ENCODE data around the gene CATSPERE.
"Not testable (repeated sequence)": the region's sequence is repeated elsewhere in the genome, so short reads cannot be mapped to it uniquely, and the experiment has no call there.

Gene CATSPERE

DNA sequence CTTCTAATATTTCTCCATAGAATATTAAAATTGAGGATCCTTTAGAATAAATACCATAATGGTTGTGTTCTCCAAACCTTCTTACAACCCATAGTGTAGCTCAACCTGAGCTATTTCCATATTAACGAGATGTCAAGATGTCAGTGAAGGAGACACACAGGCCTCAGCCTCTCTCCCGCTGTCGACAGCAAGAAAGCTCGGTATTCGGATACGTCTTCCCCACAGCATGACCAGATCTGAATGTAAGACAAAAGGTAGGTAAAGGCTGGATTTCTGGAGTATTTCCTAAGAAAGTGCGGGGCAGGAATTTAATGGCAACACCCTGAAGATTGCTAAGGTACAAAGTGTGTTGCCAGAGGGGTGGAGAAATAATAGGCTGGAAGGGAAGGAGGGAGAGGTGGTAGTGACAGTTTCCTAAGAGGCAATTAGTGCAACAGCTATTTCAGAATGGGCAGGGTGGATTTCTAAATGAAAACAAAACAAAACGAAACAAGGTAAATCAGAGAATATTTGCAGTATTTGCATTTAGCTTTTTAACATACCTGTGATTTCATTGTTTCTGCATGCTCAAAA lies 11.1 kb upstream of the CATSPERE start:
- no peak for DNase-seq

DNA sequence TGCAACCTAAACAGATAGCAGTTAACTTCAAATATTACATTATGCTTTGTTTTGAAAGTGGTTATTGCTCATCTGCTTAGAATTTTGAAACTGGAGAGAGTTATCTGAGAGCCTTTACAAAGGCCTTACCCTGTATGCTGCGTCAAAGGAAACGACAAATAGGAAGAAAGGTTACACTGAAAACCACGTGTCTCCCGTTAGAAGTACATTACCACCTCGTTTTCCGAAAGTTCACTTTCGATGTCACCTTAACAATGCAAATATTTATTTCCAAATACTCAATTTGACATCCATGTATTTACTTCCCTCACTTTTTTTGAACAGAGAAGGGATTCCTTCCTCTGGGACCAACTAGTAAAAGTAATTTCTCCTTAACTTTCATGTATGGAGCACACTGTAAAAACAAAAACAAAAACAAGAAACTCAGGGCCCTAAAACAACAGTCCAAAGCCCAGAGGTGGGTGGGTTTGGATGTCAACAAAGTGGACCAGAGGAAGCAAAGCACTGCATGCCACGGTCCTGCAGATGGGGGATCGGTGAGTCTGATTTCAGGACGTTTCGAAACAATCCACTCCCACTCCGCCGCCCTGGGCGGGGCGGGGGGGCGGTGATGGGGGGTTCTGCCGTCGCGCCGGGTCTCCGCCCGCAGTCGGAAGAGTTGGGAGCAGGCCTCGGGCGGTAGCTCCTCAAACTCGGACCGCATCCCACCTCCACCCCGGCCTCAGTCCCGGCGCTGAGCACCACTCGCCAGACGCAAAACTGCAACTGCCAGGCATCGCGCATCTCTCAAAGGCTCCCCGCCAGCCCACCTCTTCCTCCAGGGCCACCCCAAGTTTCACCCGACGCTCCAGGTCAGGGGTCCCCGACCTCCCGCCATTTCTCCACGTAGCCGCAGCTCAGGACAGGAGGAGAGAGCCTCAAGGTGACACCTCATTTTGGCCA lies 10.2 kb upstream of the CATSPERE start:
- DNase-seq: peak; percentile 41

DNA sequence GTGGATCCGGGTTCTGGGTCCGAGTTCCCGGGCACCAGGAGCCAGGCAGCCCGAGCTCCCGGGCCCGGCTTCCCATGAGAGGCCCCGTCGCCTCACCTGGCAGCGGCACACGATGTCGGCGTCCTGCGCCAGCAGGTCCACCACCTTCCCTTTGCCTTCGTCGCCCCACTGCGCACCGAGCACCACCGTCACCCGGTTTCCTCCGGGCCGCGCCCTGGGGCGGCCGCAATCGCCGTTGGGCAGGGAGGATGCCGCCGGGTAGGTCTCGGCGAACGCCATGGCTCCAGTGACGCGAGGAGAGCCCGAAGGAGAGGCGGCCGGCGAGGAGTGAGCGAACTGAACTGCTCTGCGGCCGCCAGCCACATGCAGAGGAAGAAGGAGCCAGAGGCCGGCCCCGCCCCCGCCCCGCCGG lies 9.5 kb upstream of the CATSPERE start, which contains the start of gene ADSS2:
ADSS2 (minus strand) TSS at position 371 of the 412 bp plus-strand sequence; CDS start at position 279, 92 bp downstream.
- DNase-seq: no peak

DNA sequence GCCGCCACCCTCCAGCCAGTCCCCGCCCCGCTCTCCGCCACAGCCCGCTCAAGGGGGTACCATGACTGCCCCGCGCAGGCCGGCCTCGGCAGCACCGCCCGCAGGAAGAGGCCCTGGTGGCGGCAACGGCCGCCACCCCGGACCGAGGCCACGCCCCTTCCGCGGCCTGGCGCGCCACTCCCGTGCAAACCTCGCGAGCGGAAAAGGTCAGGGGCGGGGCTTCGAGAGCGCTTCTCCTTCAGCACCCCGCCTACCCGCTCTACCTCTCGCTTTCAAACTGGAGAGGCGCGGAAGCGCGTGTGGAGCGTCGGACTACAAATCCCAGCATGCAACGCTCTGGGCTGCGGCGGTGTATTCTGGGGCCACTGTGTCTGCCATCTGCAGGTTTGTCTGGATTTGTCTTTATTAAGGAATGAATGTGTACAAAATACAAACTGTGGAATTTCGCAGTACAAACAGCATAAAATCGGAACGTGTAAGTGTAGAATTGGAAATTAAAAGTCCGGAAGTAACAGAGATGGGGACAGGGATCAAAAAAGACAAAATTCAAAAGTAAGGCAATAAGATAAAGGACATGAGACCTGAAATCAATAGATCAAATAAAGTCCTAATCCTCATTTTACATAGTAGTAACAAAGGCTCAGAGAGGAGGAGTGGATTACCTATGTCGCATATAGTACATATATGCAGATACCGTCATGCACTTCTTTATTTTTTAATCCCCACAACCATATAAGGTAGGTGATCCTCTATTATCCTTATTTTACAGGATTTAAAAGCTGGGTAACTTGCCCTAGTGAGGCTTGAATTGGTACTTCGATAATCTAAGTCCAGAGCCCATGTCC lies 8.9 kb upstream of the CATSPERE start:
- peak; percentile 97 for DNase-seq

DNA sequence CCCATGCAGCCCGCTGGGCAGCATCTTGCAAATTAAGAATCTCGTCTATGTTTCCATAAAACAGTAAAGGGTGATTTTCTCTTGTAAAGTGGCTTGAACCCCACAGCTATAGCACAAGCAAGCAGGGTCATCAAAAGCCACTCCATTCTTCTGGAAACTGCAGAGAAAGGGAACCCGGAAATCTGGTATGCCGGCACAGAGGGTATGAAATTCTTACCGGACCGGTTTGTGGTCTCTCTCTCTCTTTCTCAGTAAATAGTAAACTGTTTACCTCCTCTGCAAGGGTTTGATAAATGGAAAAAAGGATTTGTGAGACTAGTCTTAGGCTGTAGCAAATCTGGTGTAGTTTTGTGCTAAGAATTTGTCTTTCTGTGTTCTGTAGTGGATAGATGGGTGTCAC lies 6.7 kb upstream of the CATSPERE start:
- DNase-seq: no peak

DNA sequence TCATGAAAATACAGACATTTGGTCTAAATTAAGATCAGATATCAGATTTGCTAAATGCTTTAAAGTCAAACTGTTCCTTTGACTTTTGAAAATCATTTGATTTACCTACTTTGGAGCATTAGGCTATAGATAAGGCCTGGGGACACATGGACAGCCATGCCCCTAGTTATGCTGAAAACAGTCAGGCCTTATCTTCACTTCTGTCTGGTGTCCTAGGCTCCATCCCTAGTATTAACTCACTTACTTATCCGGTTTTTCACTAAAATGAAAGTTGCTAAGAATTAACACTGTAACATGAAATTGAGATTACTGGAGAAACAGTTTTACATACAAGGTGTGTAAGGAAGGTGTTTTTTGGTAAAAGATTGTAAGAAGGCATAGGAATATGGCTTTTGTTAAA lies 4.5 kb upstream of the CATSPERE start:
- DNase-seq: no peak

DNA sequence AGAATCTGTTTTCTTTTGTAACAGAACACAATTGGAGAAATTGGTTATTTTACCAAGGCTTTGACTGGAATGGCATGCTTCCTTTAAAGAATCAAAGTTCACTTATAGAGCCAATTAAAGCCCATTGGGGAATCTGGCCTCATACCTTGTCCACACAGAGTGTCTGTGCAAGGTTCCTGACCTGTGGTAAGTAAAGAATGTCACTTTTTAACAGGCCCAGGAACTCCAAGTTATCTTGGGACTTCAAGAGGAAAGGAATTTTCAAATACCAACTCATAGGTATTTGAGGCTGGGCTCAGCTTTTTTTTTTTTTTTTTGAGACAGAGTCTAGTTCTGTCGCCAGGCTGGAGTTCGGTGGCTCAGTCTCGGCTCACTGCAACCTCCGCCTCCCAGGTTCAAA lies 2.3 kb upstream of the CATSPERE start:
- DNase-seq: no peak

DNA sequence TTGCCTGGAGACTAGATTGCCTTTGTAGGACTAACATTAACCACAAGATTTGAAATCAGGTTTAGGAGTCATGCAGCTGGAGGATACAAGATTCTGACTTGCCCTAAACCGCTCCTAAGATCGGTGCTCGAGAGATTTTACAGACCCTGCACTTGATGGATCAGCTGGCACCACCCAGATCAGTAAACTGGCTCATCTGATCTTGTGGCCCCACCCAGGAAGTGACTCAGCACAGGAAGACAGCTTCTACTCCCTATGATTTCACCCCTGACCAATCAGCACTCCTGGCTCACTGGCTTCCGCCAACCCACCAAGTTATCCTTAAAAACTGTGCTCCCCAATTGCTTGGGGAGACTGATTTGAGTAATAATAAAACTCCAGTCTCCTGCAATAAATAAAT lies 876 bp upstream of the CATSPERE start:
- no peak for DNase-seq

DNA sequence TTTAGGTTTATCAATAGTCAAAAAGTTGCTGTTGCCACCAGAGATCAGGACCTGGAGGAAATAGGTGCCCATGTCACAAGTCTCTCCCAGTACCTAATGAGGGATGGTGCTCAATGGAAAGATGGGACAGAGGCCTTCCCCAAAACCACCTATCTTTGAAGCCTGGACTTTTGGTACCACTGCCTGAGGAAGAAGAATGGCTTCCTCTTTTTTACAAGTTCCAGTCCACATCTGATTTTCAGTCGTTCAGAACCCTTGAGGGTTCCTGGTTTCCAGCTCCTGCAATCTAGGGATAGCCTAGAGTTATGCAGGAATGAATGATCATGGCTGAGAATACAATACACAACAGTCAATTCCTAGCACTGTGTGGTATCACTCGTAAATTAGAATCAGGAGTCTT lies 5.7 kb downstream of the CATSPERE start:
- no peak for DNase-seq

DNA sequence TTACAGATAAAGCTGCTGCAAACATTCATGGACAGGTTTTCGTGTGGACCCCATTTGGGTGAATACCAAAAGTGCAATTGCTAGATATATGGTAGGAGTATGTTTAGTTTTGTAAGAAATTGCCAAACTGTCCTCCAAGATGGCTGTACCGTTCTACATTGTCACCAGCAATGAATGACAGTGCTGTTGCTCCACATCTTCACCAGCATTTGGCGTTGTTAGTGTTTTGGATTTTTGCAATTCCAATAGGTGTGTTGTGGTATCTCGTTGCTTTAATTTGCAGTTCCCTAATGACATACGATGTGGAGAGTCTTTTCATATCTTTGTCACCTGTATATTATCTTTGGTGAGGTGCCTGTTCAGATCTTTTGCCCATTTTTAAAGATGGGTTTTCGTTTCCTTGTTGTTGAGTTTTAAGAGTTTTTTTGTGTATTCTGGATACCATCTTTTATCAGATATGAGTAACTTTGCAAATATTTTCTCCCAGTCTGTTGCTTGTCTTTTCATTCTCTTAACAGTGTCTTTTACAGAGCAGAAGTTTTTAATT lies 12.1 kb downstream of the CATSPERE start:
- DNase-seq: no peak

DNA sequence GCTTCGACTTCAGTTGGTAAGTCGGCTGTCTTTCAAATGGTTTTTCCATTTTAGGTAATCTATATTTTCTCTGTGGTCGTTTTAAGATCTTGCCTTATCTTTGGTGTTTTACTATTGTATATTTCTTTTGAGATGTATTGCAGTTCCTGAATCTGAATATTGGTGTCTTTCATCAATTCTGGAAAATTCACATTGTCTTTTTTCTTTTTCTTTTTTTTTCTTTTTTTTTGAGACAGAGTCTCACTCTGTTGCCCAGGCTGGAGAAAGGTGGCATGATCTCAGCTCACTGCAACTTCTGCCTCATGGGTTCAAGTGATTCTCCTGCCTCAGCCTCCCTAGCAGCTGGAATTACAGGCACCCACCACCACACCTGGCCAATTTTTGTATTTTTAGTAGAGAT lies 23.9 kb downstream of the CATSPERE start:
- DNase-seq: not testable (repeated sequence)

DNA sequence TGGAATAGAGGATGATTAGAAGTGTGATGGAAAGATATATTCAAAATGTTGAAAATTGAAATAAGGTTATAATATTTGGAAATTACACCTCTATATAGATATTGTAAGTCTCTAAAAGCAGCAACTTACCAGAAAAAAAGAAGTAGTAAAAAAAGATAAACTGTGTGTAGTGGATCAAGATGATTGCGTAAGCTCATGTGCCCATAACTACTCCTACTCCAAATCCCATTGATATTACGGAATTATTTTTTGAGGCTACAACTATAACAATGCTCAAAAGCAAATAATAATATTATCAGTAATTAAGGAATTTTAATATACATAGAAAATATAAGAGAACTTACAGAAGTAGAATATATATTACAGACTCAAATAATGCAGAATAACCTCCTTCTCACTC lies 33.6 kb downstream of the CATSPERE start:
- no peak for DNase-seq

DNA sequence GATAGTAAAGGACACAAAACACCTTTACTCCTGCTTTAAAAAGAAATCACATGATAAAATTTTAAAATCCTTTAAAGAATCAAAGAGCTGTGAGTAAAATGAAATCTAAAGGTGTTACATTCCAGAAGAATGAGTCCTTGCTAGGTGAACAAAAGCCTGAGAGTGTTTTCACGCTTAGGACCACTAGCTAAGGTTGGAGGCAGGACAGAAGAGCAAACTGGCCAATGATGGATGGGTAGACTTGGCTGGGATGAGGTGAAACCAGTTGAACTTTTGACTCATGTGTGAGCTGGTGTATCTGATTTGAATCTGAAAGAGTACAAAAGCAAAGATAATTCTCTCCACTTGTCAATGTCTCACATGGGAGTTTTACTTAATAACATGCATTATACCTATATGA lies 35.1 kb downstream of the CATSPERE start:
- no peak for DNase-seq

DNA sequence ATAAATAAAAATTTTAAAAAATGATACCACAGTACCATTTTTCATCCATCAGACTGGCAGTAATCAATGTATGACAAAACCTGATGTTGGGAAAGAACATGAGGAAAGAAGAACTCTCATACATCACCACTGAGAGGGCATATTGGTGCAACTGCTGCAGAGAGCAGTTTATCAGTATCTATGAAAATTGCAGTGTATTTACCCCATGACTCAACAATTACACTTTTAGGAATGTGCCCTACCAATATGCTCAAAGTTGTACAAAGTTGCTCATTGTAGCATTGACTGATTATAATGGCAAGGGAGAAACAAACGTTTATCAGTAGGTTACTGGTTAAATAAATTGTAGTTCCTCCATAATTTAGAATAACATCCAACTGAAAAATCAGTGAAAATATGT lies 36.7 kb downstream of the CATSPERE start:
- DNase-seq: no peak

DNA sequence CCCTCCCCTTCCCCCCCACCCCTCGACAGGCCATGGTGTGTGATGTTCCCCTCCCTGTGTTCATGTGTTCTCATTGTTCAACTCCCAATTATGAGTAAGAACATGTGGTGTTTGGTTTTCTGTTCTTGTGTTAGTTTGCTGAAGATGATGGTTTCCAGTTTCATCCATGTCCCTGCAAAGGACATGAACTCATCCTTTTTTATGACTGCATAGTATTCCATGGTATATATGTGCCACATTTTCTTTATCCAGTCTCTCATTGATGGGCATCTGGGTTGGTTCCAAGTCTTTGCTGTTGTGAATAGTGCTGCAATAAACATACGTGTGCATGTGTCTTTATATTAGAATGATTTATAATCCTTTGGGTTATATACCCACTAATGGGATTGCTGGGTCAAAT lies 38.4 kb downstream of the CATSPERE start:
- DNase-seq: not testable (repeated sequence)

DNA sequence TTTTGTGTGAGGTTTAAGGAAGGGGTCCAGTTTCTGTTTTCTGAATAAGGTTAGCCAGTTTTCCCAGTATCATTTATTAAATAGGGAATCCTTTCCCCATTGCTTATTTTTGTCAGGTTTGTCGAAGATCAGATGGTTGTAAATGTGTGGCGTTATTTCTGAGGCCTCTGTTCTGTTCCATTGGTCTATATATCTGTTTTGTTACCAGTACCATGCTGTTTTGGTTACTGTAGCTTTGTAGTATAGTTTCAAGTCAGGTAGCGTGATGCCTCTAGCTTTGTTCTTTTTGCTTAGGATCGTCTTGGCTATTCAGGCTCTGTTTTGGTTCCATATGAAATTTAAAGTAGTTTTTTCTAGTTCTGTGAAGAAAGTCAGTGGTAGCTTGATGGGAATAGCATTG lies 39.4 kb downstream of the CATSPERE start:
- not testable (repeated sequence) for DNase-seq

DNA sequence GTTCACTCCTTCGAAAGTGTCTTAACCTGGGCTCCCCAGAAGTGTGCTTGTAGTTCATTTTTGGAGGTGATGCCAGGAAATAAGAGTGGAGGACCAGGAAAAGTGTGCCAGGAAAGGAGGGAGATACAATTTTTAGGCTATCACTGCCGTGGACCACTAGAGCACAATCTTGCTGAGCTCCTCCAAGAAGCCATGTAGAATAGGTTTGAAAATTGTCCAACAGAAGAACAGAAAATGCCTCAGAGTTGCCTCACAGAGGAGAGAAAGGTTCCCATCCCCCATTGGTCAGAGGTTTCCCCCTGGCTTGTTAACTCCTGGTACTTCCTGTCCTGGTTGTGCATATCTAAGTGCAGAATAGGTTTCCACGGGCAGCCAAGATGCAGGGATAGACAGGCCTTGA lies 41.6 kb downstream of the CATSPERE start:
- no peak for DNase-seq

DNA sequence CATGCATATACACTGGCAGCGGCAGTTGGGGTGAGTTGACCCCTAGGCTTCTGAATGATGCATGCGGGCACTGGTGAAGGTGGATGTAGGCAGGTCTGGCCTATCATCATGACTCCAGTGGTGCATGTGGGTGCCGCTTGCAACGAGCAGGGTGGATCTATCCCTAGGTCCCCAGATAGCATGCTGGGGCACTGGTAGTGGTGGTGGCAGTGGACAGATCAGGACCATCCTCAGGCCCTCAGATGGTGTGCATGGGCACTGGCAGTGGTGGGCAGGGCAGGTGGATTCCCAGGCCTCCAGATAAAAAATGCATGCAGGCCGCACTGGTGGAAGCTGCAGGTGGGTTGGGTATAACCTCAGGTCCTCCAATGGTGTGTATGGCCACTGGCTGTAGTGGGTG lies 52.4 kb downstream of the CATSPERE start:
- no peak for DNase-seq

DNA sequence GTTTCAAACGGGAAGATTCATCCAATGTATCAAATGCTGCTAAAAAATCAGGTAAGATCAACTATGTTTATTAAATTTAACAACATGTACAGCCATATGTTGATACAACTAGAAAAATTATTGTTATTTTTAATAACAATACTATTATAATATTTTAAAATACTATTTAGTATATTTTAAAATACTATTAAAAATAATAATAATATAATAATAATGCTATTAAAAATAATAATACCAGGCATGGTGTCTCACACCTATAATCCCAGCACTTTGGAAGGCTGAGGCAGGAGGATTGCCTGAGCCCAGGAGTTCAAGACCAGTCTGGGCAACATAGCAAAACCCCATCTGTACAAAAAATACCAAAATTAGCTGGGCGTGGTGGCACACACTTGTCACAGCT lies 54.6 kb downstream of the CATSPERE start:
- DNase-seq: no peak

DNA sequence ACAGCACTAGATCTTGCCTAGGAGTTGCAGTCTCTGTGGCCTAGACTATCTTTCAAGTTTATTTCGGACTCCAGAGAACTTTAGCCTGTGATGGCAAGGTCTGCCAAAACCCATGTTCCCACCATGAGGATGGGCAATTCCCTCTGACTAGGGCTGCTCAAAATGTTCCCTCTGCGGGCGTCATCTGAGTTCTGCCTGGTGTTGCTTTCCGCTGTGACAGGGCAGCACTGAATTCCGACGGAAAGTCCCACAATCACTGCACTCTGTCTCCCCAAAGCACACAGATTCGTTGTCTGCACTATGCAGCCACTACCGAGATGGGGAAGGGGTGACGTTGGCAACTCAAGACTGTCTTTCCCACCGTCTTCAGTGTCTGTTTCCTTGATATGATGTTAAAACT lies 75.2 kb downstream of the CATSPERE start:
- DNase-seq: no peak

DNA sequence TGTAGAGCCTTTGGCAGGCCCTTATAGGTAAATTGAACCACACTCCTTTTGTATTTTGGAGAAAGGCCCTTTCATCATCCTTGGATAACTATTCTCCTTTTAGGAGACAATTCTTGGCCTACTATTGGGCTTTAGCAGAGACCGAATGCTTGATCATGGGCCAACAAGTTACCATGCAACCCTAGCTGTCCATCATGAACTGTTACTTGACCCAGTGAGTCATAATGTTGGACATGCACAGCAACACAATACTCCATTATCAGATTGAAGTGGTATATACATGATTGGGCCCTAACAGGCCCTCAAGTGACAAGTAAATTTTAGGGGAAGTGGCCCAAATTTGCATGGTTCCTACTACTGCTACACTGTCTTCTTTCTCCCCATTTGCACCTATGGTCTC lies 84.4 kb downstream of the CATSPERE start:
- DNase-seq: no peak

DNA sequence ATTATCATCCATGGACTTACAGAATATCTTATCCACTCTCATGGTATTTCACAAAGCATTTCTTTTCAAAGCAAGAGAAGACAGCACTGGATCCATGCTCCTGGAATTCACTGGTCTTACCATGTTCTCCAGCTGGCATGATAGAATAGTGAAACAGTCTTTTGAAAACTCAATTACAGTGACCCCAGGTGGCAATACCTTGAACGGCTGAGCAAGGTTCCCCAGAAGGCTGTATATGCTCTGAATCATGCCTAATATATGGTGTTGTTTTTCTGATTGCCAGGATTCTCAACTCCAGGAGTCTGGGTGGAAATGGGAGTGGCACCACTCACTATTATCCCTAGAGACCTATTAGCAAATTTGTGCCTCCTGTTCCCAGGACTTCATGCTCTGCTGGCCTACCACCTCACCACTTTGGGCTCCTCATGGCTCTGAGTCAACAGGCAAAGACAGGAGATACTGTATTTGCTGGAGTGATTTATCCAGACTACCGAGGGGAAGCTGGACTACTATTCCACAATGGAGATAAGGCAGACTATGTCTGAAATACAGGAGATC lies 87.6 kb downstream of the CATSPERE start:
- DNase-seq: no peak

DNA sequence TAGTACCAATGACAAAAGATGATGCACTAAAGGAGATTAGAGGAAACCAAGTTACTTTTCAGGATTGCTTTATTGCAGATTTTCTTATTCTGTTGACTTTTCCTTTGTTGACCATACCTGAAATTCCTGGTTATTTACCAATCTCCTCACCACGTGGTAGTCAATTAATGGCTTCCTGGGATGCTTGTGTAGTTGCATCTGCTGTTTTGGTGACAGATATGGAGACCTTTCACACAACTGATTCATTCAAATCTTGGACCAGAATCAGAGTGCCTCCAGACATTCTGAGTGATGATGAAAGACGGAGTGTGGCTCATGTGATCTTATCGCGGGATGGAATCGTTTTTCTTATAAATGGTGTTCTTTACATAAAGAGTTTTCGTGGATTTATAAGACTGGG lies 91.3 kb downstream of the CATSPERE start:
- no peak for DNase-seq

Data from effector CD4-positive, alpha-beta T cell (primary cell).